Inflammatory macrophage (primary cell): ENCODE results near the gene GRAMD4.
A peak's percentile ranks its signal among the peaks of the same experiment; 100 is the strongest.
"Not testable (repeated sequence)": the region's sequence is repeated elsewhere in the genome, so short reads cannot be mapped to it uniquely, and the experiment has no call there.

ENCODE experiments used
- DNase-seq, 2 donors: peaks; one replicate each; pipeline ENCODE4 v3.0.0-alpha.2; 2020 to 2022

Gene GRAMD4

GRCh38 chr22:46621243-46621930 is 1.2 kb downstream of the GRAMD4 start:
- not testable (repeated sequence) for DNase-seq

GRCh38 chr22:46622081-46622521 is 1.9 kb downstream of the GRAMD4 start:
- peak; percentile 71 to 74 for DNase-seq

DNA sequence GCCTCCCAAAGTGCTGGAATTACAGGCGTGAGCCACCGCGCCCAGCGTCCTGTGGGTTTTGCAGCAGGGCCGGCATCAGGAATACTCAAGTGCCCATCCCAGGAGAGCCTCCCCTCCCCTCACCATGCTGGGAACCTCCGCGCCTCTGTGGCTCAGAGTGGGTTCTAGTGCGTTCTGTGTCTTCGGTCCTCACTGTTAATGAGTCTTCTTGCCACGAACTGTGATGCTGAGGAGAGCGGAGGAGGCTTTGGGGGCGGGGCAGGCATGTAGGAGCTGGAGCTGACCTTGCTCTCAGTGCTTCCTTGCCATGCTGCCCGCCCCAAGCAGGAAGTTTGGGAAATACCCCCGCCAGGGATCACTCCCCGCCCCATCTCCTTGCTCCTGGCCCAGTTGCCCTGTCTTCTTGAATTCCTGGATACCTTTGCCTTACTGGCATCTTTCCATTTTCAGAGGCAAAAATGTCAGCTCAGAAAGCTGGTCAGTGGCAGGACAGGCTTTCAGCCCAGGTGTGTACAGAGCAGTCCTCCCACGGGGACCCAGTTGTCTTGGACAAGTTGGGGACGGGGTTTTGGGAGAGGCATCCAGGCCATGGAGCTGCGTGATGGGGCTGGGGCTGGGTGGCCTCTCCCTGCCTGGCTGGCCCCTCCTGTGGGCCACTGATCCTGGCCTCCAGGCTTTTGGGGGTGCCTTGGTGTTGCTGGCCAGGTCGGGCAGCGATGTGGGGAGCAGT is 5.1 kb downstream of the GRAMD4 start:
- no peak for DNase-seq

GRCh38 chr22:46625843-46626349 is 5.7 kb downstream of the GRAMD4 start:
- DNase-seq: no peak

GRCh38 chr22:46626356-46626755 is 6.2 kb downstream of the GRAMD4 start:
- DNase-seq: no peak

- DNase-seq: no peak
These were observed 7.0 kb downstream of the GRAMD4 start for GRCh38 chr22:46626911-46627805.

- no peak for DNase-seq
These were observed 7.8 kb downstream of the GRAMD4 start for GRCh38 chr22:46627806-46628482.

DNA sequence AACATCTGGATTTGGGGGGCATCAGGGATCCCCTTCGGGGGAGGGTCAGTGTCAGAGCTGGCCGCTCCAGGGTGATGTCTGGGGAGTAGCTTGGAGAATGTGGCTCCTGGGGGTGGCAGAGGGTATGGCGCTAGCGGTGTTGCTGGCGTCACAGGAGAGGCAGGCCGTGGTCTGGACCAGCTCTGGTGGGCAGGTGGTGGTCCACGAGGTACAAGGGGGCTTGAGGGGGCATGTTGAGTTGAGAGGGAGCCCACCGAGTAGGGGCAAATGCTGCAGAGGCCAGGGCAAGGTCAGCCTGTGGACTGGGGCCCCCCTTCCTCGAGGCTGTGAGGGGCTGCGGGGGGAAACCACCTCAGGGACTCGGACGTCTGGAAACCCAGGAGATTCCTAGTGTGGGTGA is 8.6 kb downstream of the GRAMD4 start:
- no peak for DNase-seq

DNA sequence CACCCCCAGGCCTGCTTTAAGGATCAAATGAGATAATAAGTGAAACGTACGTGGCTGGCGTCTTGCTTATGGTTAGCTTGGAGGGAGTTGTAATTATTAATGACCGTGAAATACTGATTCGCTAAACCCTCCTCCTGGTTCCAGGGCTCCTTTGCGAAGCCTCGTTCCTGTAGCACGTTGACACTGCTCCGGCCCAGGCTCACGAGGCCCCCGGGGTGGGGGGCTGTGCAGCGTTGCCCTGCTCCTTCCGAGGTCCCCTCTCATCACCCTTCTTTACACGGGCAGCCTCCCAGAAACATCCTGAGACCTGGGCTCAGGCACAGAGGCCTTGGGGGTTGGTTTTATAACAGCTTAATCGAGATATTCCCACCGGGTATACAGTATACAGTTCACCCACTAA is 9.1 kb downstream of the GRAMD4 start:
- DNase-seq: no peak

DNA sequence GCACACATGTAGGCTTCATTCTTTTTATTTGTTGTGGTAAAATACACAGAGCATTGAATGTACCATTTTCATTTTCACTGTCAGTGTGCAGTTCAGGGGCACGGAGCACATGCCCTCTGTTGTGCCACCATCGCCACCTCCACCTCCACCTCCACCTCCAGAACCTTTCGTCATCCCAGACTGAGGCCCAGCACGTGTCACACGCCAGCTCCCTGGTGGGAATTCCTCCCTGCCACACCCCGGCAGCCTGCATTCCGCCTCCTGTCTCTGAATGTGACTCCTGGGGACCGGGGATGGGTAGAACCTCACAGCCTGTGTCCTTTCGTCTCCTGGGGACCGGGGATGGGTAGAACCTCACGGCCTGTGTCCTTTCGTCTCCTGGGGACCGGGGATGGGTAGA is 10.9 kb downstream of the GRAMD4 start:
- DNase-seq: no peak

- no peak for DNase-seq
These were observed 12.6 kb downstream of the GRAMD4 start for GRCh38 chr22:46632646-46633249.

DNA sequence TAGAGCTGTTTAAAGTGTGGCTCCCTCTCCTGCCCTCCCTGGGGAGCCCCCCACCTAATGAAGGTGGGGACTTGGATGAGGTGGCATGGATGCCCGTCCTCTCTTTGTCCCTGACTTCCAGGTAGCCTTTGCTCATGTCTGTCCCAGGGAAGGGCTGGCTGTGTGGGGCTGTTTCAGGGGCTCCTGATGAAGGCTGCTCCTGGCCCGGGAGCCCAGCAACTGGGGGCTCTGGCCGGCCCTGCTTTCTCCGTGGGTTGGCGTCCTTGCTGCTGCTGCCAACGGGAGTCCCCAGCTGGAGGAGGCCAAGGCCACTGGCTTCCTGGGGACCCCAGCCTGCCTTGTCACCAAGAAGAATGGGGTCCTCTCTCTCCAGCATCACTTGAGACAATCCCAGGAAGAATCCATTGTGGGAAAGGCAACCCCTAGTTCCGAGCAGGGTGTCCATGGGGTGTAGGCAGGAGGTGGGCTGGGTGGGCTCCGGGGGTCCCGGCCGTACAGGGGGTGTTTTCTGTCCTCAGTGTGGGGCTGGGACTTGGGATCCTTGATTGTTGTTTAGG is 13.2 kb downstream of the GRAMD4 start:
- no peak for DNase-seq

DNA sequence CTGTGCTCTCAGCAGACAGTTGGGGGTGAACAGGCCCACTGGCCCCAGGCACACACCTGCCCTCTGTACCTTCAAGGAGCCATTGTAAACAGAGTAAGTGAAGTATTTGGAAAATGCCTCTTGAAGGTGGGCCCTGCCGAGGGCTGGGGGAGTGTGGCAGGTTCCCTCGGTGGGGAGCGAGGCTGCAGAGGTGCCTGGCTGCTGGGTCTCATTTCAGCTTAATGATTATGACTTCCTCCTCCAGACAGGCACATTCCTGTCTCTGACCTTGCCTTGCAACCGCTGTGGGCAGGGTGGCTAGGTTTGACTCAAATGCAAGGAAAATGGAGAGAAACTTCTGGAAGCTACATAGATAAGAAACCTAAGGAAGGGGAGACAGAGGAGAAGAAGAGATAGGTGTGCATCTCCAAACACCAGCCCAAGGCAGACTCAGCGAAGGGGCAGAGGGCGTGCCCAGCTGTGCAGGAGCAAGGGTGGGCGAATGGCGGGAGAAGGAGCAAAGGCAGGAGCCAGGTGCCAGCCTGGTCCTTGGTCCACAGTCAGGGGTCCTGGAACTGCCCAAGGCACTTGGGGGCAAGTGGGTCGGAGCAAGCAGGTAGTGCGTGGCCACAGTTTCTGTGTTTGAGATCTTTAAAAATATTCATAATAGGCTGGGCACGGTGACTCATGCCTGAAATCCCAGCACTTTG is 14.0 kb downstream of the GRAMD4 start:
- no peak for DNase-seq

DNA sequence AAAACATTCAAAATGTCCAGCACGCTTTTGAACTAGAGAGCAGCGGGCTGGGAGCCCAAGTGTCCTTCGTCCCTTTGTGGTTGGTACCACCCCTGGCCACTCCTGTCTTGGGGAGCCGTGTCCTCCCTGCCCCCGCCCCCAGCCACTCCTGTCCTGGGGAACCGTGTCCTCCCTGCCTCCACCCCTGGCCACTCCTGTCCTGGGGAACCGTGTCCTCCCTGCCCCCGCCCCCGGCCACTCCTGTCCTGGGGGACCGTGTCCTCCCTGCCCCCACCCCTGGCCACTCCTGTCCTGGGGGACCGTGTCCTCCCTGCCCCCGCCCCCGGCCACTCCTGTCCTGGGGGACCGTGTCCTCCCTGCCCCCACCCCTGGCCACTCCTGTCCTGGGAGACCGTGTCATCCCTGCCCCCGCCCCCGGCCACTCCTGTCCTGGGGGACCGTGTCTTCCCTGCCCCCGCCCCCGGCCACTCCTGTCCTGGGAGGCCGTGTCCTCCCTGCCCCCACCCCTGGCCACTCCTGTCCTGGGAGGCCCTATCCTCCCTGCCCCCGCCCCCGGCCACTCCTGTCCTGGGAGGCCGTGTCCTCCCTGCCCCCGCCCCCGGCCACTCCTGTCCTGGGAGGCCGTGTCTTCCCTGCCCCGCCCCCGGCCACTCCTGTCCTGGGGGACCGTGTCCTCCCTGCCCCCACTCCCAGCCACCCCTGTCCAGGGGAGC is 14.9 kb downstream of the GRAMD4 start:
- not testable (repeated sequence) for DNase-seq

DNA sequence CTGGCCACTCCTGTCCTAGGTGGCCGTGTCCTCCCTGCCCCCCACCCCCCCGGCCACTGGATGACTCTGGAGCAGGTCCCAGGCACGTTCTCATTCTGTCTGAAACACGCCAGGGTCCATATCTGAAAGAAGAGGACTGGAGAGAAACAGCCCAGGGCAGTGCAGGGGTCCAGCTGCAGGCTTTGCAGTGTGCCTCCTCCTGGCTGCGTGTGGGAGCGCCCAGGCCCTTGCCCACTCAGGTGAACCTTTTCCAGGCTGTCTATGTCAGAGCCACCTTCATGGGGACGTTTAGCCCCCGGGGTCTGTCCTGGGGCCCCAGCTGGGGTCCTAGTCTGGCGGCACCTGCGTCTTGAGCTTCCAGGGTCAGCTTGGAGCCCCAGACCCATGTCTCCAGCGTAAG is 15.6 kb downstream of the GRAMD4 start:
- no peak for DNase-seq

DNA sequence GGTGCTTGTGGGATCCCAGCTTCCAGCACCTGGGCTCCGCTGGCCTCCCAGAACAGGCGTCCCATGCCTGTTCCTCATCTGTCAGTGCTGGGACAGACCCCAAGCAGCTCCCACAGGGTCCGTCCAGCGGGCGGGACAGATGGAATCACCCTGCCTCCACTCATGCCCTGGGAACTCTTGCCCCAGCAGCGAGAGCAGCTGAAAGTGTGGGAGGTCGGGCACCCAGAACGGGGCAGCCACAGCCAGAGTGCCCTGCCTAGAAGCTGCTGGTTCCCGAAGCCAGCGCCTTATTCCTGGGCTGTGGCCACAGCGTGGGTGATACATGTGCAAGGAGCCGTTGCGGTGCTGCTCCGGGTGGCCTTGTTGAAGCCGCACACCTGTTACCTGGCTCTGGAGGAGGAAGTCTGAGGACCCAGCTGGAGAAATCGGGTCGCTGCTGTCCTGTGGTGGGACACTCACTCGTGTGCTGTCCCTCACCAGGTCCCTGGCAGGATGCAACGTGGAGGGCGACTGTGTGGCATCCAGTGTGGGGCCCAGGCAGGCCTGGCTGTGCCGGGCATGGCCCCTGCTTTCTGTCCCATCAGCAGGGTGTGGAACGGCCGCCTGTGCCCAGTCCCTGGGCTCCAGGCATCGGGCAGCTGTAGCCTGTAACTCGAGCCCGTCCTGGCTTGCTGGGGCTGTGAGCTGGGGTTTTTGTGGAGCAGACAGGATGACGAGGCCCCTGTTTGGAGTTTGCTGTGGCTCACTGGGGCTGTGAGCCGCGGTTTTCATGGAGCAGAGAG is 16.2 kb downstream of the GRAMD4 start:
- DNase-seq: no peak

- no peak for DNase-seq
These were observed 17.8 kb downstream of the GRAMD4 start for GRCh38 chr22:46637711-46638600.
